Activated gamma-delta T cell treated with anti-CD3 and anti-CD28 coated beads, Interleukin-2, amount 50 U/mL, for 16 hours (primary cell): ENCODE data around the gene KLF17.

Source experiments
- DNase-seq: peaks from one replicate; pipeline ENCODE4 v3.0.0-alpha.2; 2020; ENCODE audit warnings: low read depth

Gene KLF17

DNA sequence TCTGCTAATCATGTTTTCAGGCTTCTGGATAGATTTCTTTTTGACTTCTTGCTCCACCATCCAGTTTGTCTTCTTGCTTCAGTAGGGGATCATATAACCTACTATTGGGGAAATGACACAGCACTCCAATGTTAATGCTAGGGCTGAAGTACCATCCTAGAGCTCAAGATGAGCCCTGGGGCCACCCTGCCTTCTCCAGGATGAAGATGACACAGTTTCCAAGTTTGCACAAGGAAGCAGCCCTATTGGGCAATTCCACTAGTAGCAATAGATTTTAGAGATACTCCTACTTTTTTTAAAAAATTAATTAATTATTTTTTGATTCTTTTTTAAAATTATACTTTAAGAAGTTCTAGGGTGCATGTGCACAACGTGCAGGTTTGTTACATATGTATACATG, 34.1 kb downstream of the KLF17 start:
- no peak for DNase-seq

DNA sequence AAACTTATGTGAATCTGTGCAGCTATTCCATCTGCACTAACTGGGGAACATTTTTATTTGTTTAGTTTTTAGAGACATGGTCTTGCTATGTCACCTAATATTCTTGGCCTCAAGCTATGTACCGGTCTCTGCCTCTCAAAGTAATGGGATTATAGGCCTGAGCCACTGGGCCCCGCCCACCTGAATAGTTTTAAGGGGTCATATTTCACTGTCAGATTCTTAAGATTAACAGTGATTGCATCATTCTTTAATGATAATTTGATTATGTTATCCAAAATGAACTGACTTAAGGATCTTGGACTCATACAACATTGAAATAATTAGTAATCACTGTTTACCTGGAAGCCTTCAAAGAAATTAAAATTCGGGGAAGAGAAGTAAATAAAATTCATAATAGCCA, 35.4 kb downstream of the KLF17 start:
- no peak for DNase-seq

DNA sequence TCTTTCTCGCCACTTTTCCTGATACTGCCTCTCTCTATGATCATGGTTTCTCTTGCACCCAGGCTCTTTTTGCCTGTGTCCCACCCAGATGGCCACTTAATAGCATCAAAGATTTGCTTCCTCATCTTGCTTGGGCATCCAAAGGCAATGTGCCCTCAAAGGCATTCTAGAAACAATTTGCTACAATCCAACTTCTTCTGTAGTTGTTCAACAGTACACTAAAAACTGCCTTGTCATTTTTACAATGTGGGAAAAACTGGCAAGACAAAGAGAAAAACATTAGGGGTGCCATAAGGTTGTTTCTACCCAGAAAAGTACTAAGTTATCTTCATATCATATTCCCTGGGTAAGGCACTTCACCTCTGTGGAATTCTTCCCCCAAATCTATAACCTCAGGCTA, 39.3 kb downstream of the KLF17 start:
- DNase-seq, result no peak

DNA sequence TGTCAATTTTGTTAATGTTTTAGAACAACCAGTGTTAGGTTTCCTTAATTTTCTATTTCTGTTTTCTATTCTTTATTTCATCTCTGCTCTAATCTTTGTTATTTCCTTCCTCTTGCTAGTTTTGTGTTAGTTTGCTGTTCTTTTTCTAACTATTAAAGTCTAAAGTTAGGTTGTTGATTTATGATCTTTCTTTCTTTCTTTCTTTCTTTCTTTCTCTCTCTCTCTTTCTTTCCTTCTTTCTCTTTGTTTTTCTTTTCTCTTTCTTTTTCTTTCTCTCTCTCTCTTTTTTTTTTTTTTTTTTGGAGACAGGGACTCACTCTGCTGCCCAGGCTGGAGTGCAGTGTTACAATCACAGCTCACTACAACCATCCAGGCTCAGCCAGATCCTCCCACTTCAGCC, 40.2 kb downstream of the KLF17 start:
- DNase-seq, result no peak

DNA sequence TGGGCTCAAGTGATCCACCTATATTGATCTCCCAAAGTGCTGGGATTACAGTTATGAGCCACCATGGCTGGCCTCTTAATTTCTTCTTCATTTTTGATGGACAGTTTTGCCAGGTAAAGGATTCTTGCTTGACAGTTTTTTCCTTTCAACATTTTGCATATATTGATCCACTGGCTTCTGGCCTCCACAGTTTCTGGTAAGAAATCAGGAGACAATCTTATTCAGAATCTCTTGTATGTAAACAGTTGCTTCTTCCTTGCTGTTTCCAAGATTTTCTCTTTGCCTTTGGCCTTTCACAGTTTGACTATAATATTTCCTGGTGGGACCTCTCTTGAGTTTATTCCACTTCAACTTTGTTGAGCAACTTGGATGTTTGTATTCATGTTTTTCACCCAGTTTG, 42.9 kb downstream of the KLF17 start:
- DNase-seq, result no peak

DNA sequence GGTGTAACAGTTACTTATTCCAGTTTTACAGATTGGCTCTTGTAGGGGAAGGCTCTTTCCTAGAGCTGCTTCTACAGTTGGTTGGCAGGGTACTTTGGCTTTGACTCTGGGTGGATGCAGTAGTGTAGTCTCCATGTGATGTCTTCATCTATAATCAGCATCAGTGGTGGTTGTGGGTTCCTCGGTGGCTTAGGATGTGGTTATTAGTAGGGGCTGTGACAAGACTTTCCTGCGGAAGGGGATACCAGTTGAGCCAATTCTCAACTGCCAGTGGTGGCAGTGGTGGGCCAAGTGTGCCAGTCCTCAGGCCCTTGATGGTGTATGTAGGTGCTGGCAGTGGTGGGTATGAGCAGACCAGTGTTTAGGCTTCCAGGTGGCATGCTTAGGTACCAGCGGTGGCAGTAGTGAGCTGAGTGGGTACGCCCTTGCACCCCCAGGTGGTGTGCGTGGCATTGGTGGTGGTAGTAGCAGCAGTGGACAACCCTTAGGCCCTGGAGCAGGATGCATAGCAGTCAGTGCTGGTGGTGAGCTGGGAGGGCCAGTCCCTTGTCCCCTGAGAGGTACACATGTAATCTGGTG, 50.0 kb downstream of the KLF17 start:
- DNase-seq, result no peak

DNA sequence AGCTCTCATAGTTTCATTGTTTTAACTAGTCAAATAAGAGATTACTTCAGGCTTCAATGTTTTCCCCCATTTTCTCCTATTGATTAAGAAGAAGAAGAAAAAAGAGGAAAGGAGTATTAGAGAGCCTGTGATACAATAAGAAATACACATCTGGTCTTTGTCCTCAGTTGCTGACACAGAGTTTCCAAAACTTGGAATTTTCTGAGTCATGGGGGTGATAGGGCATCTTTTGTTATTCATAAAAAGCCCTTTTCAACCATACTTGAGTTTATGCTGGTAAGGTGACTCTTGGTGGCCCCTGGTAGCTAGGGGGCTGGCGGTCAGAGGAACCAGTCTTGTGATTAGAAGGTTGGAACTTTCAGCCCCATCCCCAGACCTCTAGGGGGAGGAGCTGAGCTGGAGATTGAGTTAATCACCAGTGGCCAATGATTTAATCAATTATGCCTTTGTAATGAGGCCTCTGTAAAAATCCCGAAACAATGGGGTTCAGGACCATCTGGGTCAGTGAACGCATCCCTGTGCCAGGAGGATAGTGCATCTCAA, 51.7 kb downstream of the KLF17 start:
- no peak for DNase-seq

DNA sequence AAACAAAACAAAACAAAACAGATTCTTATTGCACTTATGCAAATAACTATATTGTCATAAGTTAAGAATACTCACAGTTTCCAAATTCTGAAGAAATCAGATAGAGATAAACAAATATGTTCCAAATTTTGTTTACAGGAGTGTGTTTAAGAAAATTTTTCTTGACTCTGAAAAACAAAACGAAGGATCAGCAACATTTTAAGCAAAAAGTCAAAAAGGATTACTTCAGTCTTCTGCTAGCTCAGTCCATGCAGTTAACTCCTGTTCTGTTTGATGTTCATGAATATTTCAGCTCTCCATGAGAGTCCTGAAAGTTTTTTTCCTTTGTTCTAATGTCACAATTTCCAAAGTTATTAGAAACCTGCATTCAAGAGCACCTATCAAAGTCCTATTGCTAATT, 56.0 kb downstream of the KLF17 start:
- no peak for DNase-seq
